HepG2 (cell line): Measurements from ENCODE around the gene TEAD3. TPM values are rescaled to one million over a fixed set of nuclear protein-coding genes. Genes with fewer than 3 reads are reported as not detected.

Experiments
- ATF2 ChIP-seq: sonication (generic); formaldehyde crosslinking; IDR thresholded peaks from 2 replicates; pipeline ENCODE4 v1.4.0; 2020; ENCODE audit warnings: missing genetic modification reagents
- CCDC6 ChIP-seq: sonication (generic); formaldehyde crosslinking; IDR thresholded peaks from 2 replicates; pipeline ENCODE4 v1.8.1; 2022; ENCODE audit warnings: mild to moderate bottlenecking, missing genetic modification reagents, moderate library complexity
- DNMT1 ChIP-seq: sonication (generic); formaldehyde crosslinking; IDR thresholded peaks from 2 replicates; pipeline ENCODE4 v1.5.1; 2020; ENCODE audit warnings: mild to moderate bottlenecking, missing genetic modification reagents
- HOXD1 ChIP-seq: sonication (generic); formaldehyde crosslinking; IDR thresholded peaks from 2 replicates; pipeline ENCODE4 v1.5.0; 2020; ENCODE audit warnings: missing genetic modification reagents
- JARID2 ChIP-seq: sonication (generic); formaldehyde crosslinking; IDR thresholded peaks from 2 replicates; pipeline ENCODE4 v1.8.1; 2023; ENCODE audit warnings: missing genetic modification reagents, inconsistent platforms; ENCODE audit not compliant: insufficient replicate concordance
- MAF1 ChIP-seq: sonication (generic); formaldehyde crosslinking; IDR thresholded peaks from 2 replicates; pipeline ENCODE4 v1.5.0; 2020; ENCODE audit warnings: missing genetic modification reagents, borderline replicate concordance
- MTA1 ChIP-seq: sonication (generic); formaldehyde crosslinking; IDR thresholded peaks from 2 replicates; pipeline ENCODE4 v1.4.0; 2020; ENCODE audit warnings: missing genetic modification reagents, mild to moderate bottlenecking, borderline replicate concordance
- MTF1 ChIP-seq: sonication (generic); formaldehyde crosslinking; IDR thresholded peaks from 2 replicates; pipeline ENCODE4 v1.5.0; 2020; ENCODE audit warnings: missing genetic modification reagents
- PATZ1 ChIP-seq: sonication (generic); formaldehyde crosslinking; IDR thresholded peaks from 2 replicates; pipeline ENCODE4 v1.4.0; 2020; ENCODE audit warnings: missing genetic modification reagents
- POGZ ChIP-seq: sonication (generic); formaldehyde crosslinking; IDR thresholded peaks from 2 replicates; pipeline ENCODE4 v1.4.0; 2020; ENCODE audit warnings: mild to moderate bottlenecking, missing genetic modification reagents
- POLR2G ChIP-seq: fragments of 200-400 bp; formaldehyde crosslinking; IDR thresholded peaks from 2 replicates; pipeline ENCODE4 v1.6.1; 2018; ENCODE audit warnings: mild to moderate bottlenecking, low read depth, low read length, moderate library complexity
- SALL1 ChIP-seq: sonication (generic); formaldehyde crosslinking; IDR thresholded peaks from 2 replicates; pipeline ENCODE4 v1.8.0; 2022; ENCODE audit warnings: mild to moderate bottlenecking, missing genetic modification reagents
- UBTF ChIP-seq: sonication (generic); formaldehyde crosslinking; IDR thresholded peaks from 2 replicates; pipeline ENCODE4 v1.4.0; 2020; ENCODE audit warnings: mild to moderate bottlenecking, missing genetic modification reagents
- ZBTB34 ChIP-seq: sonication (generic); formaldehyde crosslinking; IDR thresholded peaks from 2 replicates; pipeline ENCODE4 v1.8.0; 2022; ENCODE audit warnings: mild to moderate bottlenecking, missing genetic modification reagents
- ZBTB42 ChIP-seq: sonication (generic); formaldehyde crosslinking; IDR thresholded peaks from 2 replicates; pipeline ENCODE4 v1.5.0; 2020; ENCODE audit warnings: mild to moderate bottlenecking, missing genetic modification reagents
- ZNF567 ChIP-seq: sonication (generic); formaldehyde crosslinking; IDR thresholded peaks from 2 replicates; pipeline ENCODE4 v1.8.1; 2023; ENCODE audit warnings: mild to moderate bottlenecking, missing genetic modification reagents, borderline replicate concordance
- ZNF629 ChIP-seq: sonication (generic); formaldehyde crosslinking; conservative IDR thresholded peaks from 2 replicates; pipeline ENCODE4 v1.5.0; 2020; ENCODE audit warnings: missing genetic modification reagents
- ZNF652 ChIP-seq: IDR thresholded peaks from 2 replicates; pipeline ENCODE4 v1.6.1; 2016; ENCODE audit warnings: low read depth, borderline replicate concordance
- ZNF7 ChIP-seq: IDR thresholded peaks from 2 replicates; pipeline ENCODE4 v1.6.1; 2016; ENCODE audit warnings: missing biosample characterization, missing genetic modification reagents
- ZNF770 ChIP-seq: sonication (generic); formaldehyde crosslinking; IDR thresholded peaks from 2 replicates; pipeline ENCODE4 v1.5.0; 2020; ENCODE audit warnings: mild to moderate bottlenecking, missing genetic modification reagents
- polyA plus RNA-seq, 8 experiments: library from polyadenylated mRNA; depleted of rRNA in 3 of 8; stranded (reverse) in 7 of 8; unstranded in 1 of 8; fragments of >200 nt; fragmentation: Illumina TruSeq in 4 of 8; extraction: Trizol in 4 of 8; gene quantifications; 2 replicates each; pipeline versions ENCODE4 v1.2.1 to v1.2.3, GENCODE V29; 2011 to 2016; ENCODE audit warnings: low read depth in 4 of 8, missing spikeins in 1 of 8, mixed read lengths in 1 of 8; ENCODE audit not compliant: insufficient read depth in 1 of 8
- total RNA-seq, 5 experiments: library from RNA; depleted of rRNA; stranded (reverse); fragments of >200 nt; fragmentation: Illumina TruSeq; extraction: Trizol; gene quantifications; 2 replicates each; pipeline ENCODE4 v1.2.3, GENCODE V29; 2016; ENCODE audit warnings: low read depth in 1 of 5

Gene TEAD3
- total and polyA plus RNA-seq, 2 of the 13 experiments (the other 11 are each of a cell fraction or from before 2014, with no cell fraction given), result 15.1 to 16.5 TPM

- TF ChIP-seq ZNF652 (CRISPR knock-in tag), result no peak
- peak; percentile 44; the same call in 1 of the 2 replicates for TF ChIP-seq SALL1 (CRISPR knock-in tag)
- TF ChIP-seq CCDC6 (CRISPR knock-in tag), result 0 out of 2 replicates have a peak, but pooled peaks have one; percentile 41
- TF ChIP-seq UBTF (CRISPR knock-in tag), result peak; percentile 26; the same call in 1 of the 2 replicates
- TF ChIP-seq JARID2, result no peak
- no peak for TF ChIP-seq MTA1 (CRISPR knock-in tag)
- no peak for TF ChIP-seq ATF2
- no peak for TF ChIP-seq DNMT1 (CRISPR knock-in tag)
- TF ChIP-seq HOXD1 (CRISPR knock-in tag), result no peak
- no peak for TF ChIP-seq ZNF629 (CRISPR knock-in tag)
- no peak for TF ChIP-seq ZNF7 (CRISPR knock-in tag)
- peak; percentile 62 for TF ChIP-seq POLR2G
- no peak for TF ChIP-seq ZNF567 (CRISPR knock-in tag)
- TF ChIP-seq MAF1 (CRISPR knock-in tag), result no peak
- TF ChIP-seq ZNF770 (CRISPR knock-in tag), result peak; percentile 42; the same call in 1 of the 2 replicates
- TF ChIP-seq MTF1 (CRISPR knock-in tag), result no peak
- no peak for TF ChIP-seq POGZ
- peak; percentile 68 for TF ChIP-seq PATZ1
- TF ChIP-seq ZBTB42 (CRISPR knock-in tag), result no peak
- TF ChIP-seq ZBTB34 (CRISPR knock-in tag), result 0 out of 2 replicates have a peak, but pooled peaks have one; percentile 41
Measured at GRCh38 chr6:35473075-35473849, 23.6 kb downstream of the TEAD3 start (continued).
